Duodenal mucosa (tissue), 2 donors: ENCODE data around the gene NME8.
A peak's percentile ranks its signal among the peaks of the same experiment; 100 is the strongest.

Experiments used
- H3K27ac ChIP-seq: one replicate; pipeline ENCODE4 v1.7.0; 2013; ENCODE audit warnings: low read depth, low read length
- H3K27me3 ChIP-seq, 2 donors: one replicate each; pipeline ENCODE4 v1.7.0; 2013; ENCODE audit warnings: low read length in 2 of 2, control low read depth in 1 of 2; ENCODE audit not compliant: insufficient read depth in 2 of 2, control insufficient read depth in 1 of 2
- H3K36me3 ChIP-seq, 2 donors: one replicate each; pipeline ENCODE4 v1.7.0; 2013; ENCODE audit warnings: low read length in 2 of 2, control low read depth in 1 of 2; ENCODE audit not compliant: insufficient read depth in 2 of 2, control insufficient read depth in 1 of 2
- H3K4me1 ChIP-seq, 2 donors: one replicate each; pipeline ENCODE4 v1.7.0; 2013; ENCODE audit warnings: low read length in 2 of 2, control low read depth in 1 of 2; ENCODE audit not compliant: insufficient read depth in 2 of 2, control insufficient read depth in 1 of 2
- H3K4me3 ChIP-seq, 2 donors: one replicate each; pipeline ENCODE4 v1.7.0; 2013; ENCODE audit warnings: low read length in 2 of 2, low read depth in 1 of 2
- H3K9ac ChIP-seq, 2 donors: one replicate each; pipeline ENCODE4 v1.7.0; 2013; ENCODE audit warnings: low read length in 2 of 2, low read depth in 1 of 2
- H3K9me3 ChIP-seq, 2 donors: one replicate each; pipeline ENCODE4 v1.7.0; 2013; ENCODE audit warnings: low read length in 2 of 2, control low read depth in 1 of 2; ENCODE audit not compliant: control insufficient read depth in 1 of 2

The NME8 gene

DNA sequence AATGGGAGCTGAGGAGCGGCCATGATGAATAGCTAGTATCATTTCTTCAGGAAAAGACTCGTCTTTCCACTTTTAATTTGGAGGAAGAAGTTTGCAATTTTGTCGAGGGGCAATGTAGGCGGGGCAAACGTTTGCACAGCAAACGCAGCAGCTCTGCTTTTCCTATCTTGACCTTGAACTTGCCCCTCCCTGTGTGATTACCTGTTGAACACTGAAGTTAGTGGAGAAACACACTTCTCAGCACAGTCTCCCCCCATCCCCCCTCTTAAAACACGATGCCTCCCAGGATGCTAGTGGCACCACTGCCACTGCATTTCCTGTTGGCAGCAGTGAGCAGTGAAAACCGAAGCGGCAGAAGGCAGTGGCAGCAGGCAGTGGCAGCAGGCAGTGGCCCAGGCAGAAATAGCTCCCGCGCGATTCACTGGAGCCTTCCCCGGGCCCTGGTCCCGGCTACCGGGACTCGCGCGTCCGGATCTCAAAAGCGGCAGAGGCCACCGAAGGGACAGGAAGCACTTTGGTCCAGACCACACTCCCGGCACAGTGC lies 72.0 kb downstream of the NME8 start, which contains the start of gene EPDR1:
Gene EPDR1 (plus strand): TSS at position 336 of the 544 bp plus-strand sequence. CDS start 300 bp downstream, outside the sequence.
- Histone ChIP-seq H3K36me3 (no peaks in the 10 kb centered on the region), H3K27ac (peak within 1 kb of the TSS; percentile 74), H3K9me3 (peaks cover 0 to 5% of the 10 kb centered on the region in 2 donors), H3K4me1 (peaks cover 8 to 16% of the 10 kb centered on the region in 2 donors), H3K4me3 (peak within 1 kb of the TSS; percentile 78 to 84), H3K27me3 (peaks cover 6 to 11% of the 10 kb centered on the region in 2 donors), H3K9ac (peak within 1 kb of the TSS; percentile 67 to 71)

DNA sequence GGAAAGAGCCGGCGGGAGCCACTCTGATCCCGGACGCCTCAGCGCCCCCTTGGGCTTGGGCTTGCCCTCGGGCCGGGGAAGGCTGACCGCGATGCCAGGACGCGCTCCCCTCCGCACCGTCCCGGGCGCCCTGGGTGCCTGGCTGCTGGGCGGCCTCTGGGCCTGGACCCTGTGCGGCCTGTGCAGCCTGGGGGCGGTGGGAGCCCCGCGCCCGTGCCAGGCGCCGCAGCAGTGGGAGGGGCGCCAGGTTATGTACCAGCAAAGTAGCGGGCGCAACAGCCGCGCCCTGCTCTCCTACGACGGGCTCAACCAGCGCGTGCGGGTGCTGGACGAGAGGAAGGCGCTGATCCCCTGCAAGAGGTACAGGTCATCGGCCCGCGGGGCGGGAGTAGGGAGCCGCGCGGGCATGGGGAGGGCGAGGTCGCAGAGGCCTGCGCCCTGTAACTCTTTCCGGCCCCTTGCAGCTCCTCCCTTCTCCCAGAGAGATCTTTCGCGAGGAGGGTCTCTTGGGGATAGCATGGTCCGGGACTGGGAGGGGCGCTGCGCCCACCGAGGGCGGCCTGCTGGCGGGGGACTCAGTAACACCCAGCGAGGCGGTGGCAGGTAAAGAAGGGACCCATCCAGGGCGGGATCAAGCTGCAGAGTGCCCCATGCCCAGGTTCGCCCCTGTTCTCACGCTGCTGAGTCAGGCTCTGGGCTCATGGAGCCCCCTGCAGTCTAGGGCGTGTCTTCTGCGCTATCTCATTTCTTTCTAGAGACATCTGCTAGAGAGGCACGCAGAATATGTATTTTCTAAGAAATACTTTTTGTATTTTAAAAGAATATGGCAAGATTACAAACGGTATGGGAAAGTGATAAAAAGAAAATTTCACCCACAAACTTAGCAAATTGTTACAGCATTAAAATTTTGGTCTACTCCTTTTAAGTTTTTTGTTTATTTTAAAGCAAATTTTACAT lies 72.7 kb downstream of the NME8 start:
- peak overlapping the region; percentile 67 to 71 for H3K9ac ChIP-seq
- peaks cover 3 to 6% of the 10 kb centered on the region in 2 donors for H3K27me3 ChIP-seq
- no peaks in the 10 kb centered on the region for H3K36me3 ChIP-seq
- H3K4me3 ChIP-seq = peak overlapping the region; percentile 78 to 84
- peaks cover 0 to 11% of the 10 kb centered on the region in 2 donors for H3K9me3 ChIP-seq
- peak overlapping the region; percentile 74 for H3K27ac ChIP-seq
- H3K4me1 ChIP-seq = peaks cover 6 to 14% of the 10 kb centered on the region in 2 donors

DNA sequence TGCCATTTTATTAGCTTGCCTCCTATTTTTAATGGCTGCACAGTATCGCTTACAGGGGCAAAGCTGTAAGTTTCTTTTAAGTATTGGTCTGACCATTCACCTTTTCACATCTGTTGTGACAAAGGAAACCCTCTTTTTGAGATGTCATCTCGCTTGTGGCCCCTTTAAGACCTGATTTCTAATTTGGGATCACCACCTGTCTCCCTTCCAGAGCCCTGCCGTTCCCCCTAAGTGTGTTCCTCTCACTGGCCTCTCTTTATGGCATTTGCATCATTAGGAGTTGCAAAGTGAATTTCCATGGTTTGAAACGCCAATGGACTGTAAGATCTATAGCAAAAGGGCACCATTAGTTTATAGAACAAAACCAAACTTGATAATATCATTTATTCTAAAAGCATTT lies 73.5 kb downstream of the NME8 start:
- peaks cover 5 to 6% of the 10 kb centered on the region in 2 donors for H3K4me1 ChIP-seq
- no peak overlapping the region for H3K27ac ChIP-seq
- H3K27me3 ChIP-seq = no peaks in the 10 kb centered on the region
- peak overlapping the region; percentile 78 to 84 for H3K4me3 ChIP-seq
- H3K36me3 ChIP-seq = no peaks in the 10 kb centered on the region
- peaks cover 0 to 11% of the 10 kb centered on the region in 2 donors for H3K9me3 ChIP-seq
- peak overlapping the region in 1 of 2 donors; percentile 16 for H3K9ac ChIP-seq

DNA sequence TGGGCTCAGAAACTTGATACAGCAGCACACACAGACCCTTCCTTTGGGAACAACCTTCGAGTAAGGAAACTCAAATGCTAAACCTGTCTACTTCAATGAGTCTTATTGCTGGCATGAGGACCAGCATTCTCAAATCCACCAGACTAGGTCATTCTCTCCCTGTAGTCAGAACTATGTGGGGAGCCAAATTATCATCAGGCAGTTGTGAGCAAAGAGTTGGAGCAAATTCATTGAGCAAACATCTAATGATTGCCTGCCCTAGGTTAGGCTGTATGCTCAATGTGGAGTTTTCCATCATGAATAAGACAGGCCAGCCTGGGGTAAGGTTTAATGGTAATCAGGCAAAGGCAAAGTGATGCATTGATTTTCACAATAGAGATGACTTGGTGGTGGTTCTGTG lies 75.6 kb downstream of the NME8 start:
- no peaks in the 10 kb centered on the region for H3K27me3 ChIP-seq
- H3K4me3 ChIP-seq = no peak overlapping the region
- no peak overlapping the region for H3K27ac ChIP-seq
- H3K4me1 ChIP-seq = peaks cover 0 to 10% of the 10 kb centered on the region in 2 donors
- no peaks in the 10 kb centered on the region for H3K36me3 ChIP-seq
- no peak overlapping the region for H3K9ac ChIP-seq
- peaks cover 0 to 11% of the 10 kb centered on the region in 2 donors for H3K9me3 ChIP-seq

DNA sequence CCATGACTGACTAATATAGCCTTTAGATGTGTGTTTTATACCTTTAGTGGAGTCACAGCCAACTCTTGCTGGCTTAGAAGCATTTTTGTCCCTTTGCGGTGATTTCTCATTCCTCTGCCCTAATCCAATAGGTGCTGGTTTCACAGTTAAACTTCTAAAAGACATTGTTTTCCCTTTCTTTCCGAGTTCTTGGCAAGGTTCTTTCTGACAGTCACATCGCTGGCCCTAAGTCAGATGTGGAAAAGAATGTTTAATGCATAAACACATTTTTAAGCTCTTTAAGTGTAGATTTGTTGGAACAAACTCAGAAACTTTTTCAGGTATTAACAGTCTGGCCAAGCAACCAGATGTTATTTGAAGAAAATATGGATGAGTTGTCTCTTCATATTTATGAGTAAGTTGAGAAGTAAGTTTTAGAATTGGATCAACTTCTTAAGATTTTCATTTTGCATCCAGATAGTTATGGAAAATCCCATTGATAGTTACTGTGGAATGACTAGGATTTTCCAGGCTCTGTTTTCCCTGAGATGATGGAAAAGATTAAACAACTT lies 76.2 kb downstream of the NME8 start:
- no peak overlapping the region for H3K27ac ChIP-seq
- no peaks in the 10 kb centered on the region for H3K36me3 ChIP-seq

DNA sequence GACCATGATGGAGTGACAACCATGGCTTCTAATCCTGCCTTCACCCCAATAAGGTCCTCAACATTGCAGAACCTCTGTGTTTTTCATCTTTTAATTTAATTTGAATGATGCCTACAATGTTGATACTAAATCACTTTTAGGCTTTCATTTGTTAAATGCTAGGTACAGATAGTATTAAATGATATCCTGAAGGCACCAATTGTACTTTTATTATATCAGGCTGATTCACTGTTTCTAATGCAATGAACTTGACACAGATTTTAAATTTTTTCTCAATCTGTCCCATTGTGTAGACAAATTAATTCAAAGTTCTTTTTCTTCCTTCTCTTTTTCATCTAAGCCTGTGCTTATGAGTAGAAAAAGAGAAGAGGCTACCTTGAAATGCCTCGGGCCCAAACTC lies 77.2 kb downstream of the NME8 start:
- Histone ChIP-seq H3K9me3 (peaks cover 0 to 11% of the 10 kb centered on the region in 2 donors), H3K36me3 (no peaks in the 10 kb centered on the region), H3K9ac (no peak overlapping the region), H3K4me1 (peaks cover 0 to 5% of the 10 kb centered on the region in 2 donors), H3K27me3 (no peaks in the 10 kb centered on the region), H3K27ac (no peak overlapping the region), H3K4me3 (no peak overlapping the region)

More for the DNA sequence above, 76.2 kb downstream of the NME8 start:
- Histone ChIP-seq H3K9me3 (peaks cover 0 to 11% of the 10 kb centered on the region in 2 donors), H3K4me3 (no peak overlapping the region), H3K4me1 (peaks cover 0 to 10% of the 10 kb centered on the region in 2 donors), H3K9ac (no peak overlapping the region), H3K27me3 (no peaks in the 10 kb centered on the region)

DNA sequence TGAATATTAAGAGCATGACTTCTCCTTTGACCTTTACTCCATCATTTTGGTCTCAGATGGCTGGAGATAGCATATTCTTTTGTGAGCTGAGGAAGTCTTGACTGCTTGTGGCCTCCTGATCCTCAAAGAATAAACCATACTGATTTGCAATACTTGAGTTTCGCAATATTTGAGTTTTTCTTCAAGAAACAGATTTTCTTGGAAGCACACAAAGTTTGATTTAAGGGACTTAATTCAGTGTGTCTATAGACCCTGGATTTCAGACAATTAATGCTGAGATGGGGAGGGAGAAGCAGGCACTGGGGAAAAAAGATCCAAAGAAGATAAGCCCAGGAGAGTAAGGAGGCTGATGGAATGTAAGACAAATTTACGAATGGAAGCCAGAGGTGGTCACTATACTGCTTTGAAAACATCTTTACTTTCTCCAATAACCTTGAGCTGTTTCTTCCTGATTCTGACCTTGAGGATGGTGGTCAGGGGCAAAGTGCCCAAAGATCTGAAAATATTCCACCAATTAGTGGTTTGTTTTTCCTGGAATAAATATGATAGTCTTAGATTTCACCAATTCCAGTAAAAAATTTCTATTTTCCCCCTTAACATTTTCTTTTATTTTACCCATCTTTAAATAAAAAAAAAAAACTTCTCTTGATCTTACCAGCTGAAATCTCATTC lies 79.5 kb downstream of the NME8 start:
- no peaks in the 10 kb centered on the region for H3K36me3 ChIP-seq
- H3K4me3 ChIP-seq = no peak overlapping the region
- no peaks in the 10 kb centered on the region for H3K27me3 ChIP-seq
- H3K4me1 ChIP-seq = peaks cover 0 to 5% of the 10 kb centered on the region in 2 donors
- H3K9ac ChIP-seq = no peak overlapping the region
- H3K27ac ChIP-seq = no peak overlapping the region
- H3K9me3 ChIP-seq = peaks cover 0 to 11% of the 10 kb centered on the region in 2 donors

DNA sequence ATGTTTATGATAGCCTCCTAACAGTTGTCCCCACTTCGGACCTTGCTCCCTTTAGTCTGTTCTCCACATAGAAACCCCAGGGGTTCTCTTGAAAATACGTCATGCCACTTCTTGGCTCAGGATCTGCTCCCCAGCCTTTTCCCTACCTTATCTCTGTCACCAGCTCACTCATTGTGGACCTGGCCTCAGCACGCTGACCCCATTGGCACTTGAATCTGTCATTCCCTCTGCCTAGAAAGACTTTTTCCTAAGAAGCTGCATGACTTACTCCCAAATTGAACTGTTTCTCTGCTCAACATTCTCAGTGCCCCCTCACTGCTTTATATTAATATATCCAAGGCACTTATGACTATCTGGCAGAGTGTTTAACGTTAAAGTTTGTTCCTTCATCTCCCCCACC lies 80.5 kb downstream of the NME8 start:
- H3K4me1 ChIP-seq = peaks cover 0 to 5% of the 10 kb centered on the region in 2 donors
- H3K9ac ChIP-seq = no peak overlapping the region
- no peaks in the 10 kb centered on the region for H3K27me3 ChIP-seq
- H3K36me3 ChIP-seq = no peaks in the 10 kb centered on the region
- H3K27ac ChIP-seq = no peak overlapping the region
- H3K4me3 ChIP-seq = no peak overlapping the region
- peaks cover 0 to 11% of the 10 kb centered on the region in 2 donors for H3K9me3 ChIP-seq

DNA sequence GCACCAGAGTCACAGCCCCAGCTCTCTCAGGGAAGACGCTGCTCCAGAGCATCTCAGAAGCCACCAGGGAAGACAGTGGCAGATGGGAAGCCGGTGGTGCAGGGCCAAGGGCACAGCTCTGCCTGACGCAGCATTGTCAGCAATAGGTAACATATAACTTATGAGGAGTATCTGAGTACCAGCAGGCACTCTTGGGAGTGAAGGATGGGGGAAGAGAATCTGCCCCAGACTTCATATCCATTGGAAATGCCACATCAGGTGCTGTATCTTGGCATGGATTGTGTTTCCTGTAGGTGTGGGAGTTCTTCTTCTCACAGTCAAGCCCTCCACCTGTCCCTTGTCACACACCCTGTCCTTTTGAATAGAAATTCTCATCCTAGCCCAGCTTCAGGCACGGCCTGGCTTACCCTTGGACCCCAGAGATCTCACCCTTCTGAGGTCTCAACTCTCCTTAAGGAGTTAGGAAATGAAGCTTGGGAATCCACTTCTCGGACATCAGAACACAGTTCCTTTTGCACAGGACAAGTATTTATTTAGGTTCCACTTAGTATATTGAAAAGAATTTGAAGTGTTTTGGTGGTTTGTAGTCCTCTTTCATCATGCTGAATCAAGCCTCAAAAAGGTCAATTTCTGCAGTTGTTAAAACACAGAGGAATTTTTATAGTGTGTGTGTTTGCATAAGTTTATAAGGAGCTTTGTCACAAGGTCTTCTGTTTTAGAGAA lies 82.0 kb downstream of the NME8 start:
- Histone ChIP-seq H3K36me3 (no peaks in the 10 kb centered on the region), H3K27ac (no peak overlapping the region), H3K4me1 (peaks cover 0 to 5% of the 10 kb centered on the region in 2 donors), H3K9ac (no peak overlapping the region), H3K9me3 (peaks cover 0 to 6% of the 10 kb centered on the region in 2 donors), H3K27me3 (no peaks in the 10 kb centered on the region), H3K4me3 (no peak overlapping the region)
